NCI-H2171 (cell line): ENCODE data around the gene PI4K2B.
"Not testable (repeated sequence)": the region's sequence is repeated elsewhere in the genome, so short reads cannot be mapped to it uniquely, and the experiment has no call there.

Experiments
- DNase-seq: peaks from one replicate; lab custom pipeline; 2025; lab: John Stamatoyannopoulos, UW

PI4K2B gene

GRCh38 chr4:25233737-25234389, at the start of gene PI4K2B:
PI4K2B (plus strand) TSS chr4:25234033; CDS start chr4:25234164, 131 bp downstream.
- peak; percentile 80 for DNase-seq

DNA sequence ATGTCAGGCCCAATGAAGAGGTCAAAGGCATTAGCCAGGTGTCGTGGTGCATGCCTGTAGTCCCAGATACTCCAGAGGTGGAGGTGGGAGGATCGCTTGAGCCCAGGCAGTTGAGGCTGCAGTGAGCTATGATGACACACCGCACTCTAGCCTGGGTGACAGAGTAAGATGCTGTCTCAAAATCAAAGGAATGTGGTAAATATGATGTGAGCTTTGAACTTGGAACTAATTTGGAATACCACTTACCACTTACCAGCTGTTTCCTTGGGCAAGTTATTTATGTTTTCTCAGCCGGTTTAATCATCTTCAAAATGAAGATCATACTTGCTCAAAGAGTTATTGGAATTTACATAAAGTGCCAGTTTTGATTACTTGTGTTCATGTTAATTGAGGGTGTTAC, 49.8 kb upstream of the PI4K2B start:
- no peak for DNase-seq

DNA sequence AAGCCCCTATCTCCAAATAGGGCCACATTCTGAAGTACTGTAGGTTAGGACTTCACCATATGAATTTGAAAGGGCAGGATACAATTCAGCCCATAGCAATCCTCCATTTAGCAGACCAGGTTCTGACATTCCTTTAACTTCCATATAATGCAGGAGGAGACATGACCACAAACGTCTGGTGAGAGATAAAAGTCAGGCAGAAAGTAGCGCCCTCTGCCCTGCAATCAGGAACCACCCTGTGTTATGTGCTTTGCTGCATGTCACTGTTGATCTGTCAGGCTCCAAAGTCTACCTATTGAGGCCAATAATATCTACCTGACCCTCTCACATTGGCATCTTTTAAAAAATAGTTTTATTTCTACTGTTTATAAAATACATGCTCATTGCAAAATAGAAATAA, 43.4 kb upstream of the PI4K2B start:
- DNase-seq = no peak

- DNase-seq = no peak
Measured at GRCh38 chr4:25198713-25199112, 35.1 kb upstream of the PI4K2B start.

GRCh38 chr4:25207997-25208396, 25.8 kb upstream of the PI4K2B start:
- DNase-seq = no peak

DNA sequence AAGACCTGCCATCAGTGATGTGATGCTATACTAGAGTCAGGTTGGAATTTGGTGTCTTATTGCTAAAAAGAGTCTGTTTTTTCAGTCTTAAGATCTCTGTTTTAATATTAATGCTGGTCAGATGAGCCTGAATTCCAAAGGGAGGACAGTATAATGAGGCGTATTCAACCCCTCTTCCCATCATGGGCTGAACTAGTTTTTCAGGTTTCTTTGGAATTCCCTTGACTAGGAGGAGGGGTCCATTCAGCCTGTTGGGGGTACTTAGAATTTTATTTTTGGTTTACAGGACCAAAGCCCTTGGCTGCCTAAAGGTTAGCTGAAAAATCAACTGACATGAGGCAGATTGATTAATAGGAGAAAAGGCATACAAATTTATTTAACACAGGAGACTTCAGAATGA, 24.1 kb upstream of the PI4K2B start:
- DNase-seq = no peak

DNA sequence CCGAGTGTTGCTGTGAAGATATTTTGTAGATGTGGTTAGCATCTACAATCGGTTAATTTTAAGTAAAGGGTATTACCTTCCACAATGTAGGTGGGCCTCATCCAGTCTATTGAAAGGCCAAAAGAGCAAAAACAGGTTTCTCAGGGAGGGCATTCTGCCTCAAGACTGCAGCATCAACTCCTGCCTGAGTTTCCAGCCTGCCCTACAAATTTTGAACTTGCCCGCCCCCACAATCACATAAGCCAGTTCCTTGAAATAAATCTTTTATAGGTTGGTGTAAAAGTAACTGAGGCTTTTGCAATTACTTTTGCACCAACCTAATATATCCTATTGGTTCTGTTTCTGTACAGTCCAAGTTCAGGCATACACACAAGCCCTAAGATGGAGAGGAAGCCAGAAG, 22.1 kb upstream of the PI4K2B start:
- DNase-seq = no peak

DNA sequence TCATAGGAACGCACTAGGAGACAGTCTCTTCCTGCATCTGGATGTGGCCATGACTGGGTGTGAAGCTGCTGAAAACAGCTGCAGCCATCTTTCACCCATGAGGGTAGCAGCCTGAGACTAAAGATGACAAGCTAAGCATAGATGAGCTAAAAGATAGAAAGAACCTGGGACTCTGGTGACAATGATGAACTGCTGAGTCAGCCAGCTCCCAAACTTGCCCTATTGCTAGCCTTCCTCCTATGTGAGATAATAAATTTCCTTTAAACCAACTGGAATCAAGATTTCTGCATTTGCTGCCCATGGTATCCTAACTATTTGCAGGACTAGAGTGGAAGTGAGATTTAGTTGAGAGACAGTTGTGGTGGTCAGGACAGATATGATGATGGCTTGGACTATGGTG, 21.0 kb upstream of the PI4K2B start:
- DNase-seq = no peak

DNA sequence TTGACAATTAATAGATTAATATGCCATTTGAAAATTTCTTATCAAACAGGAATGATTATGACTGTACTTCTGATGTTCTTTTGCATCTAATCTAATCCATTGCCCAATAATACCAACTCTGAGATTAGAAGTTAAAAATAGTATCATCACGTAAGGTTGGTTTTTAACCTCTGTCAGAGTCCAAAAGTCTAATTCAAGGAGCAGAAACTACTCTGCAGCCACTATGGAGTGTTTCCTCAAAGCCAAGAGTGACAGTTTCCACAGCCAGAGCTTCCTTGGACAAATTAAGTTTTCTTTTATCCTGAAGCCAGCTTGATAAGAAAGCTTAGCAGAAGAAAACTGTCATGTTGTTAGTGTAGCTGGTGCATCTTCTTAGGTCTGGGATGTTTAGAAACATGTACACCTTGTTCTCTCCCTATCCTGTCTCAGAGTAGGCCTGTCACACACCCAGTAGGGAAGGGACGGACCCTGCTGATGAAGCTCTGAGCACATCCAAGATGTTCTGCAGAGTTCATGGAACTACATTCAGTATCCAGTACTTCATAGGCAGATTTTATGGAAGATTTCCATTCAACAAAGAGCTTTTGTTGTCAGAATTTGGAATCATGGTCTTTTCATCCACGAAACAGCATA, 20.4 kb upstream of the PI4K2B start:
- DNase-seq = no peak

DNA sequence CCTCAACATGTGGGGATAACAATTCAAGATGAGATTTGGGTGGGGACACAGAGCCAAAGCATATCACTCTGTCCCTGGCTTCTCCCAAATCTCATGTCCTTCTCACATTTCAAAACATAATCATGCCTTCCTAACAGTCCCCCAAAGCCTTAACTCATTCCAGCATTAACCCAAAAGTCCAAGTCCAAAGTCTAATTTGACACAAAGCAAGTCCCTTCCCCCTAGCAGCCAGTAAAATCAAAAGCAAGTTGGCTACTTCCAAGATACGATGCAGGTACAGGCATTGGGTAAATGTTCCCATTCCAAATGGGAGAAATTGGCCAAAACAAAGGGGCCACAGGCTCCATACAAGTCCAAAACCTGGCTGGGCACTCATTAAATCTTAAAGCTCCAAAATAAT, 19.1 kb upstream of the PI4K2B start:
- not testable (repeated sequence) for DNase-seq

DNA sequence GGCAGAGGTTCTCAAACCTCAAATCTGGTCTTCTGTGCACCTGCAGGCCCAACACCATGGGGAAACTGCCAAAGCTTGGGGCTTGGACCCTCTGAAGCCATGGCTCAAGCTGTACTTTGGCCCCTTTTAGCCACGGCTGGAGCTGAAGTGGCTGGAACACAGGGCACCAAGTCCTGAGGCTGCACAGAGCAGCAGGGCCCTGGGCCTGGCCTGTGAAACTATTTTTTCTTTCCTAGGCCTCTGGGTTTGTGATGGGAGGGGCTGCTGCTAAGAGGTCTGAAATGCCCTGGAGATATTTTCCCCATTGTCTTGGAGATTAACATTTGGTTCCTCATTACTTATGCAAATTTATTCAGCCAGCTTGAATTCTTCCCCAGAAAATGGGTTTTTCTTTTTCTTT, 18.3 kb upstream of the PI4K2B start:
- no peak for DNase-seq

DNA sequence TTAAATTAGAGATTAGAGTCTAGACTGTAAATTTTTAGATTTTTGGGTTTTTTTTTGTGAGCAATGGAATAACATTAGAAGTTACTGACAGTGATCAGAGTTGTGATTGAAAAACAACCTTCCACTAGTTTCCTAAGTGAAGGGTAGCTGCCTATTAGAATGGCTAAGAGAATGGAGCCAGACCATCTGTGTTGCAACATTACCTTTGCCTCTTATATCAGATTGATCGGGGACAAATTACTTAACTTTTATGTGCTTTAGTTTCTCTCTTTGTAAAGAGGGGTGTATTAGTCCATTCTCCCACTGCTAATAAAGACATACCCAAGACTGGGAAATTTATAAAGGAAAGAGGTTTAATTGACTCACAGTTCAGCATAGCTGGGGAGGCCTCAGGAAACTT, 12.5 kb upstream of the PI4K2B start:
- no peak for DNase-seq

- no peak for DNase-seq
Measured at GRCh38 chr4:25223802-25224375, 9.9 kb upstream of the PI4K2B start.

DNA sequence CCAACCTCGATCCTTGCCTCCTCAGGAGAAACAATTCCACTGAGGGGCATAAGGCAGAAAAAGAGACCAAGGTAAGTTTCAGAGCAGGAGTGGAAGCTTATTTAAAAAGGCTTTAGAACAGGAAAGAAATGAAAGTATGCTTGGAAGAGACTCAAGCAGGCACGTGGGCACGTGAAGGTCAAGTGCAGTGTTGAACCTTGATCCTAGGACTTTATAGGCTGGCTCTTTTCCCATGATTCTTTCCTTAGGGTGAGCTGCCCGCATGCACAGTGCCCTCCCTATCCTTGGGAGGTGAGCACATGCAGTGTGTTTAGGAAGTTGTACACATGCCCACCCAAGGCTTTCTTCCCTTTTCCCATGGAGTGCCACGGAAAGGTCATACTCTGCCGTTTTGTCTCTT, 4.0 kb upstream of the PI4K2B start:
- no peak for DNase-seq

DNA sequence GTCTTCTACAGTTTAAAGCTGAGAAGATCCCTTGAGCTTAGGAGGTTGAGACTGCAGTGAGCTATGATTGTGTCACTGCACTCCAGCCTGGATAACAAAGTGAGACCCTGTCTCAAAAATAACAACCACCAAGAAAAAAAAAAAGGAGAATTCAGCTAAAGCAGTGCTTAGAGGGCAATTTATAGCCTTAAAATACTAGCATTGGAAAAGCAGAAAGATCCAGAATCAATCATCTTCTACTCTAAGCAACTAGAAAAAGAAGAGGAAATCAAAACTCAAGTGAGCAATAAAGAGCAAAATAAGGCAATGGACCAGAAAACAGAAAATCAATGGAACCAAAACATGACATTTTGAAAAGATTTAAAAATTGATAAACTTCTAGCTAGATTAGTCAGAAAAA, 639 bp upstream of the PI4K2B start:
- no peak for DNase-seq

- peak; percentile 2 for DNase-seq
Measured at GRCh38 chr4:25234390-25235370, 847 bp downstream of the PI4K2B start.

DNA sequence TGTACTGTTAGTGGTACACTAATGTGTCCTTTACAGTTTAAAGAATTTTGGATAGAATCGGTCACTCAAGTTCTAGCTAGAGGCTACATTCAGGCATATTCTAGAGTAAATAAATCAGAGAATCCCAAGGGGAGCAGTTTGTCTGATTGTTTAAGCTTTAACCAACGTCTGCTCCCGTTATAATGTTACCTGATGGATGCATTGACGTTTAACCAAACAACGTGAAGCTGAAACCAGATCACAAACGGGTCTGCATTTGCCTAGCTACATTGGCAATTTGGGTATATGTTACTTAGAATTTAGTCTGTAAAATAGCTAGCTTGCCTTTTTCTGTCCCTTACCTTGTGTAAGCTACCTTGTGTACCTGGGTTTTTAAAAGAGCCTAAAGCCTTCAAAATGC, 1.6 kb downstream of the PI4K2B start:
- DNase-seq = no peak

GRCh38 chr4:25236030-25236429, 2.2 kb downstream of the PI4K2B start:
- DNase-seq = not testable (repeated sequence)

- no peak for DNase-seq
Measured at GRCh38 chr4:25236971-25237370, 3.1 kb downstream of the PI4K2B start.

DNA sequence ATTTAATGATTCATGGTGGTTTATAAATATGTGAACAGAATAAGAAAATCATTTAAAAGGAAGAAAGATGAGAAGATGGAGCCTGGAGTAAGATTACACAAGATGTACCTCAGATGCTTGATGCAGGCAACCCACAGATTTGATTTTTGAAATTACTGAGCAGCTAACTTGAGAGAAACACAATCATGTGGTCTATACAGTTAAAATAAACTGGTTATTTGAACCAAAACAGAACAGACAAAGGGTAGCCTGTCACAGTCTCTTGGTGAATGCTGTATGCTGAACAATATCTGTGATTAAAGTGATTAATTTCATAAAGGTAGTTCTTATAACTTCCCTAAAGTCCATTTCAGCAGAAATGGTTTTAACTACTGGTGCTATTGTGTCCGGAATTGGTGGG, 4.2 kb downstream of the PI4K2B start:
- no peak for DNase-seq

- DNase-seq = not testable (repeated sequence)
Measured at GRCh38 chr4:25239528-25239927, 5.7 kb downstream of the PI4K2B start.

DNA sequence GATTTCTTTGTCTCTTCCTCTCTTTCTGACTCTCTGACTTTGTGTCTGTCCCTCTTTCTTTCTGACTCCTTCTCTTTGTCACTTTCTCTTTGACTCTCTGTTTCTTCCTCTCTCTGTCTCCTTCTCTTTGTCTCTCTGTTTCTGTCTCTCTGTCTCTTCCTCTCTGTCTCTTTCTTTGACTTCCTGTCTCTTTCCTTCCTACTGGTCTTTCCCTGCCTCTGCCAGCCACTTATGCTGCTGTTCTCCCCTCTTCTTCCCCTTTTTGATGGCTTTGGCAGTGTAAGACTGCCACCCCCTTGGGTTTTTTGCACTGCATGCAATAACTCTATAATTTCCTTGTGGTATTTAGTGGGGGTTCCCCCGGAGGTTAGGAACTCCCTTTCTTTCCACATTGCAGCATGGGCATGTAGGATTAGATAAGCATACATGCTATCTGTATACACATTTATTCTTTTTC, 6.9 kb downstream of the PI4K2B start:
- not testable (repeated sequence) for DNase-seq
